Measurements from ENCODE around the gene TRIM47. TPM values are rescaled to one million over a fixed set of nuclear protein-coding genes. Genes with fewer than 3 reads are reported as not detected.

The TRIM47 gene
- total RNA-seq, 1 experiment from 2014 or later: 0.95 TPM

GRCh38 chr17:75926456-75926855 is 48.1 kb upstream of the TRIM47 start:
- intact Hi-C loops (cut with micrococcal nuclease; ENCODE audit: unreplicated experiment): no loop called here
- H3K27ac ChIP-seq (ENCODE audit: low read depth, low read length, poor library complexity, severe bottlenecking): no peak overlapping the region
- POLR2A ChIA-PET (ENCODE audit: low non-redundant PET): no interaction called here
- no peak for DNase-seq (ENCODE audit: low spot score)
- no peaks in the 10 kb centered on the region for H3K27me3 ChIP-seq (replicated peaks; ENCODE audit: insufficient read depth, low read depth, low read length, poor library complexity)
- CTCF ChIA-PET: no interaction called here
- H3K36me3 ChIP-seq (ENCODE audit: insufficient read depth, low read length, poor library complexity, severe bottlenecking): peaks cover 18% of the 10 kb centered on the region
- H3K4me1 ChIP-seq (ENCODE audit: insufficient read depth, low read length, poor library complexity, severe bottlenecking): no peaks in the 10 kb centered on the region
- no peak overlapping the region for H3K4me3 ChIP-seq (ENCODE audit: low read depth, low read length, poor library complexity, severe bottlenecking)
- BruUV-seq (replicated peaks): no TSS peak
- H3K9me3 ChIP-seq (ENCODE audit: low read depth, low read length, poor library complexity, severe bottlenecking): no peaks in the 10 kb centered on the region
- TF ChIP-seq EZH2 (IDR thresholded peaks at IDR 0.05; ENCODE audit: borderline replicate concordance, low read depth, low read length, poor library complexity, severe bottlenecking): no peak
- TF ChIP-seq CTCF (conservative IDR thresholded peaks at IDR 0.05; ENCODE audit: low read depth, low read length): no peak

- POLR2A ChIA-PET (ENCODE audit: low non-redundant PET): no interaction called here
- Histone ChIP-seq H3K4me1 (ENCODE audit: insufficient read depth, low read length, poor library complexity, severe bottlenecking) (no peaks in the 10 kb centered on the region), H3K27ac (ENCODE audit: low read depth, low read length, poor library complexity, severe bottlenecking) (no peak overlapping the region), H3K4me3 (ENCODE audit: low read depth, low read length, poor library complexity, severe bottlenecking) (no peak overlapping the region), H3K27me3 (replicated peaks; ENCODE audit: insufficient read depth, low read depth, low read length, poor library complexity) (no peaks in the 10 kb centered on the region), H3K36me3 (ENCODE audit: insufficient read depth, low read length, poor library complexity, severe bottlenecking) (peaks cover 18% of the 10 kb centered on the region), H3K9me3 (ENCODE audit: low read depth, low read length, poor library complexity, severe bottlenecking) (no peaks in the 10 kb centered on the region)
- intact Hi-C loops (cut with micrococcal nuclease; ENCODE audit: unreplicated experiment): no loop called here
- no peak for TF ChIP-seq CTCF (conservative IDR thresholded peaks at IDR 0.05; ENCODE audit: low read depth, low read length)
- no peak for TF ChIP-seq EZH2 (IDR thresholded peaks at IDR 0.05; ENCODE audit: borderline replicate concordance, low read depth, low read length, poor library complexity, severe bottlenecking)
- no TSS peak for BruUV-seq (replicated peaks)
- no peak for DNase-seq (ENCODE audit: low spot score)
- CTCF ChIA-PET: interaction anchor here (1.0 kb wide), 1 partner anchor 80 kb away, joined by 3 read pairs; no protein-coding TSS in a partner anchor
Observed at GRCh38 chr17:75925912-75926311, 47.5 kb upstream of the TRIM47 start.

GRCh38 chr17:75925103-75925502 is 46.7 kb upstream of the TRIM47 start:
- intact Hi-C loops (cut with micrococcal nuclease; ENCODE audit: unreplicated experiment): no loop called here
- no peak overlapping the region for H3K27ac ChIP-seq (ENCODE audit: low read depth, low read length, poor library complexity, severe bottlenecking)
- CTCF ChIA-PET: interaction anchor here (1.0 kb wide), 1 partner anchor 81 kb away, joined by 3 read pairs; no protein-coding TSS in a partner anchor
- DNase-seq (ENCODE audit: low spot score): no peak
- no TSS peak for BruUV-seq (replicated peaks)
- H3K4me1 ChIP-seq (ENCODE audit: insufficient read depth, low read length, poor library complexity, severe bottlenecking): no peaks in the 10 kb centered on the region
- peaks cover 18% of the 10 kb centered on the region for H3K36me3 ChIP-seq (ENCODE audit: insufficient read depth, low read length, poor library complexity, severe bottlenecking)
- POLR2A ChIA-PET (ENCODE audit: low non-redundant PET): no interaction called here
- H3K9me3 ChIP-seq (ENCODE audit: low read depth, low read length, poor library complexity, severe bottlenecking): no peaks in the 10 kb centered on the region
- no peak overlapping the region for H3K4me3 ChIP-seq (ENCODE audit: low read depth, low read length, poor library complexity, severe bottlenecking)
- H3K27me3 ChIP-seq (replicated peaks; ENCODE audit: insufficient read depth, low read depth, low read length, poor library complexity): no peaks in the 10 kb centered on the region
- no peak for TF ChIP-seq EZH2 (IDR thresholded peaks at IDR 0.05; ENCODE audit: borderline replicate concordance, low read depth, low read length, poor library complexity, severe bottlenecking)
- no peak for TF ChIP-seq CTCF (conservative IDR thresholded peaks at IDR 0.05; ENCODE audit: low read depth, low read length)

Measured in A673 (cell line).